ENCODE measurements around the gene CDC16. TPM values are rescaled to one million over a fixed set of nuclear protein-coding genes. Genes with fewer than 3 reads are reported as not detected.
A peak's percentile ranks its signal among the peaks of the same experiment; 100 is the strongest.
"Not testable (repeated sequence)": the region's sequence is repeated elsewhere in the genome, so short reads cannot be mapped to it uniquely, and the experiment has no call there.

CDC16 gene
- total RNA-seq, 1 donor from 2014 or later: 83.0 TPM

GRCh38 chr13:114260814-114261213 lies 26.1 kb downstream of the CDC16 start:
- Mint-ChIP-seq H3K36me3 (ENCODE audit: low read depth) (peaks cover 54% of the 10 kb centered on the region), H3K27me3 (ENCODE audit: low read depth) (no peaks in the 10 kb centered on the region), H3K27ac (ENCODE audit: unreplicated experiment) (peak overlapping the region; percentile 74), H3K4me3 (ENCODE audit: unreplicated experiment) (no peak overlapping the region), H3K4me1 (ENCODE audit: low read depth) (peaks cover 48% of the 10 kb centered on the region), H3K9me3 (ENCODE audit: low read depth) (no peaks in the 10 kb centered on the region)
- DNase-seq (ENCODE audit: low spot score): no peak
- no peak for TF ChIP-seq CTCF (IDR thresholded peaks at IDR 0.05)

- H3K4me3 Mint-ChIP-seq (ENCODE audit: unreplicated experiment): no peak overlapping the region
- no peak for DNase-seq (ENCODE audit: low spot score)
- H3K27ac Mint-ChIP-seq (ENCODE audit: unreplicated experiment): peak overlapping the region; percentile 74
- peaks cover 52% of the 10 kb centered on the region for H3K4me1 Mint-ChIP-seq (ENCODE audit: low read depth)
- no peaks in the 10 kb centered on the region for H3K27me3 Mint-ChIP-seq (ENCODE audit: low read depth)
- TF ChIP-seq CTCF (IDR thresholded peaks at IDR 0.05): no peak
- H3K36me3 Mint-ChIP-seq (ENCODE audit: low read depth): peaks cover 51% of the 10 kb centered on the region
- no peaks in the 10 kb centered on the region for H3K9me3 Mint-ChIP-seq (ENCODE audit: low read depth)
Observed at GRCh38 chr13:114261328-114261965, 26.8 kb downstream of the CDC16 start.

DNA sequence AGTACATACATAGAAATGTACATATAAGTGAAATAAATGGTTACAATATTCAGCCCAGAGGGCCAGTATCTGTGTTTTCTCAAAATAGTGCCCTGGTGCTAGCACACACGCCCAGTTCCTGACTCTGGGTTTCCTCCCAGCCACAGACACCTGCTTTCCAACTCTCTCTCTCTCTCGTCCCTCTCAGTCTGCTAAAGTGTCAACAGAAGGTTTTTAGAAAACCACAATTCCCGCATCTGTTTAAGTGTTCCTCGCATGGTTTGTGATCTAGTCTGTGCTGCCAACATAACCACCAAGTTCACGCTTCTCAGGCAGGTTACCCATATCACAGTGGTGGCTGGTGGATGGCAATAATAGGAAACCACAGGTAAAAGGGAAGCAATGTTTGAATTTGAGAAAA lies 28.9 kb downstream of the CDC16 start:
- H3K9me3 Mint-ChIP-seq (ENCODE audit: low read depth): no peaks in the 10 kb centered on the region
- no peak for DNase-seq (ENCODE audit: low spot score)
- H3K4me3 Mint-ChIP-seq (ENCODE audit: unreplicated experiment): no peak overlapping the region
- no peak for TF ChIP-seq CTCF (IDR thresholded peaks at IDR 0.05)
- H3K4me1 Mint-ChIP-seq (ENCODE audit: low read depth): peaks cover 52% of the 10 kb centered on the region
- H3K27me3 Mint-ChIP-seq (ENCODE audit: low read depth): no peaks in the 10 kb centered on the region
- H3K27ac Mint-ChIP-seq (ENCODE audit: unreplicated experiment): peak overlapping the region; percentile 94
- peaks cover 40% of the 10 kb centered on the region for H3K36me3 Mint-ChIP-seq (ENCODE audit: low read depth)

GRCh38 chr13:114264313-114264712 lies 29.6 kb downstream of the CDC16 start:
- H3K27me3 Mint-ChIP-seq (ENCODE audit: low read depth); DNase-seq (ENCODE audit: low spot score); H3K4me3 Mint-ChIP-seq (ENCODE audit: unreplicated experiment); H3K9me3 Mint-ChIP-seq (ENCODE audit: low read depth): not testable (repeated sequence)
- Mint-ChIP-seq H3K36me3 (ENCODE audit: low read depth) (peaks cover 43% of the 10 kb centered on the region), H3K27ac (ENCODE audit: unreplicated experiment) (peak overlapping the region; percentile 94), H3K4me1 (ENCODE audit: low read depth) (peaks cover 52% of the 10 kb centered on the region)

GRCh38 chr13:114264886-114265611 lies 30.4 kb downstream of the CDC16 start:
- peak overlapping the region; percentile 22 for H3K4me3 Mint-ChIP-seq (ENCODE audit: unreplicated experiment)
- peak overlapping the region; percentile 94 for H3K27ac Mint-ChIP-seq (ENCODE audit: unreplicated experiment)
- H3K4me1 Mint-ChIP-seq (ENCODE audit: low read depth): peaks cover 52% of the 10 kb centered on the region
- DNase-seq (ENCODE audit: low spot score): no peak
- no peaks in the 10 kb centered on the region for H3K27me3 Mint-ChIP-seq (ENCODE audit: low read depth)
- no peaks in the 10 kb centered on the region for H3K9me3 Mint-ChIP-seq (ENCODE audit: low read depth)
- H3K36me3 Mint-ChIP-seq (ENCODE audit: low read depth): peaks cover 38% of the 10 kb centered on the region
- TF ChIP-seq CTCF (IDR thresholded peaks at IDR 0.05): no peak

Measured in chondrocyte (in vitro differentiated cells).